Nephron progenitor cell (in vitro differentiated cells): Measurements from ENCODE around the gene OAF.
A peak's percentile ranks its signal among the peaks of the same experiment; 100 is the strongest.

Experiments used
- DNase-seq: peaks from one replicate; pipeline ENCODE4 v3.0.0; 2021
- H3K27ac Mint-ChIP-seq: 2 replicates; pipeline ENCODE4 v1.8.0; 2021; ENCODE audit warnings: mild to moderate bottlenecking, moderate library complexity, mixed read lengths
- H3K27me3 Mint-ChIP-seq: 2 replicates; pipeline ENCODE4 v1.8.0; 2021; ENCODE audit warnings: mild to moderate bottlenecking, low read depth, mixed read lengths; ENCODE audit not compliant: poor library complexity
- H3K36me3 Mint-ChIP-seq: 2 replicates; pipeline ENCODE4 v1.8.0; 2021; ENCODE audit warnings: low read depth, mixed read lengths
- H3K4me1 Mint-ChIP-seq: 2 replicates; pipeline ENCODE4 v1.8.0; 2021; ENCODE audit warnings: mixed read lengths
- H3K4me3 Mint-ChIP-seq: 2 replicates; pipeline ENCODE4 v1.8.0; 2021; ENCODE audit warnings: mild to moderate bottlenecking, moderate library complexity, mixed read lengths
- H3K9me3 Mint-ChIP-seq: 2 replicates; pipeline ENCODE4 v1.8.0; 2021; ENCODE audit warnings: mild to moderate bottlenecking, moderate library complexity, mixed read lengths
- TF ChIP-seq, protein P1 (sequence below): fragments of 200-600 bp; sonication (generic); IDR thresholded peaks from 2 replicates; pipeline ENCODE4 v1.5.0; 2021; ENCODE audit warnings: antibody characterized with exemption

Gene OAF

DNA sequence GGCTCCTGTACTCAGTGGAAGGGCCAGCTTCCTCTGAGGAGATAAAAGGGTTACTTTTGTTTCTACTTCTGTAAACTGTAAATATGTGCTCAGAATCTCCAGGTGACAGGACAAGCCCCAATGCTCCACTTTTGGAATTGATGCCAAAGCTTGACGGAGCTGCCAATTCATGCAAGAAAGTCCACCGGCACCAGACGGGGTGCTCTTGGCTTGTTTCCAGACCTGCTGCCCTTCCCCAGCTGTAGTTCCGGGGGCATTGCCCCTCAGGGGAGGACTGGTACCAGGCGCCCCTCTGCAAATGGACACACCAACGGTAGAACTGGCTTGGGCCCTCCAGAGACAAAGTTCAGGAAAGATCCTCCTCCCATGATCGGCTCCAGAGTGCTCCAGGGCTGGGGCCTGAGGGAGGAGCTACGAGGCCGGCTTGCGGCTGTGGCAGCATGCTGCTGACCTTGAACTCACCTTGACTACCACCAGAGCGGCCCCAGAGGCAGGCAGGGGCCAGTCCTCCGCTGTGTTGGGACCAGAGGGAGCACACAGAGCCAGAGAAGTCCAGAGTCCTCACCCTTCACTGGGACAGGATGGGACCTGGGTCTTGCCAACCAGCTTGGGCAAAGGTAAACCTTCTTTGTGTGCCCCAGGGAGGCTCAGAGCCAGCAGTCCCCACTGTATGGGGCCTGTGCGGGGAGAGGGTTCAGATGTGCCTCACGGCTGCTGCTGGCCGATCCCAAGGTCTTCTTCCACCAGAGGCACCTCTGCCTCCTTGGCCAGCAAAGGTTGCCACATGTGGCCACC lies 17.8 kb upstream of the OAF start:
- no peak overlapping the region for H3K4me3 Mint-ChIP-seq
- H3K9me3 Mint-ChIP-seq: peaks cover 10% of the 10 kb centered on the region
- TF ChIP-seq, protein P1, sequence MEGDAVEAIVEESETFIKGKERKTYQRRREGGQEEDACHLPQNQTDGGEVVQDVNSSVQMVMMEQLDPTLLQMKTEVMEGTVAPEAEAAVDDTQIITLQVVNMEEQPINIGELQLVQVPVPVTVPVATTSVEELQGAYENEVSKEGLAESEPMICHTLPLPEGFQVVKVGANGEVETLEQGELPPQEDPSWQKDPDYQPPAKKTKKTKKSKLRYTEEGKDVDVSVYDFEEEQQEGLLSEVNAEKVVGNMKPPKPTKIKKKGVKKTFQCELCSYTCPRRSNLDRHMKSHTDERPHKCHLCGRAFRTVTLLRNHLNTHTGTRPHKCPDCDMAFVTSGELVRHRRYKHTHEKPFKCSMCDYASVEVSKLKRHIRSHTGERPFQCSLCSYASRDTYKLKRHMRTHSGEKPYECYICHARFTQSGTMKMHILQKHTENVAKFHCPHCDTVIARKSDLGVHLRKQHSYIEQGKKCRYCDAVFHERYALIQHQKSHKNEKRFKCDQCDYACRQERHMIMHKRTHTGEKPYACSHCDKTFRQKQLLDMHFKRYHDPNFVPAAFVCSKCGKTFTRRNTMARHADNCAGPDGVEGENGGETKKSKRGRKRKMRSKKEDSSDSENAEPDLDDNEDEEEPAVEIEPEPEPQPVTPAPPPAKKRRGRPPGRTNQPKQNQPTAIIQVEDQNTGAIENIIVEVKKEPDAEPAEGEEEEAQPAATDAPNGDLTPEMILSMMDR: no peak
- no peaks in the 10 kb centered on the region for H3K36me3 Mint-ChIP-seq
- no peak for DNase-seq
- peaks cover 86% of the 10 kb centered on the region for H3K4me1 Mint-ChIP-seq
- H3K27ac Mint-ChIP-seq: no peak overlapping the region
- peaks cover 60% of the 10 kb centered on the region for H3K27me3 Mint-ChIP-seq

DNA sequence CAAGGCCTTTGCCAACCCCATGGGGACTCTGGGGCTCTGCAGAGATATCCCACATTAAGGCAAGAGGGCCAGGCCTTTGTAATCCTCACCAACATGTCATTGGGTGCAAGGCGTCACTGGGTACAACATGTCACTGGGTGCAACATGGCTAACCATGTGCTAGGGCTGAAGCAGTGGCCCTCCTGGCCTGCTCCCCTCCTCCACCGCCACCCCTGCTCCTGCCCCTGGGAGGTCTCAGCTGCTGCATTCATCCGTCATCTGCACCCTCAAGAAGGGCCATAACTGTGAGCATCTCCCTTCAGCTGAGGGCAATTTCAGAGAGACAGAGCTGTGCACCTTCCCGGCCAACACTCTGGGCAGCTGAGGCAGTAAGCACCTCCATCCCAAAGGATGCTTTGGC lies 16.7 kb upstream of the OAF start:
- Mint-ChIP-seq H3K4me3 (no peak overlapping the region), H3K27ac (no peak overlapping the region), H3K9me3 (peaks cover 5% of the 10 kb centered on the region), H3K4me1 (peaks cover 88% of the 10 kb centered on the region), H3K36me3 (no peaks in the 10 kb centered on the region), H3K27me3 (peaks cover 66% of the 10 kb centered on the region)
- TF ChIP-seq, protein P1: no peak
- DNase-seq: no peak

DNA sequence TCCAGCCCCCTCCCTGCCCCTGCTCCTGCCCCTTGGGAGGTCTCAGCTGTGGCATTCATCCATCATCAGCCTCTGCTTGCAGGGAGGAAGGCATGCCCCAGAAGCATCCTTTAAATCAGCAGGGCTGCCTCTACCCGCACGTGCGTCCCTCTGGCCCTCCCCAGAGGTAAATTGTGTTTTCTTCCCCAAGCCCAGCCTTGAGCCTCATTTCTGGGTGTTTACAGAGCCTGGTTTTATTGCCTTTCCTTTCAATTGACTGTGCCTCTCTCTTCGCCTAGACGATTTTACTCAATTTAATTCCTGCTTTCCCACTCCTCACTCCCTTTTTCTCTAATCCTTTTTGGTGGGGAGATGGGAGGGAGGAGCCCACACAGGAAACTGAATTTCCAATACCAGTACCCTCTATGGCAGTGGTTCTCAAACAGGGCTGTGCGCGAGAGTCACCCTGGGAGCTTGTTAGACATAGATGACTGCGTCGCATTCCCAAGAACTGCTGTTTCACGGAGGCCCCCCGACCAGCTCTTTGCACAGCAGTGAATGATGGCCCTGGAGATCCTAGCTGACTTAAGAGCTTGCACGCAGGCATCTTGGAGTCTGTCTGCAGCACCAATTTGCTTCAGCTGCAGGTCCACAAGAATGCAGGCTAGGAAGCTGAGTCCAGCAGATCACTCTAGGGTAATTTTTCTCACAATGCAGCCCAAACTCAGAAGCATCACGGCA lies 15.1 kb upstream of the OAF start:
- Mint-ChIP-seq H3K4me1 (peaks cover 96% of the 10 kb centered on the region), H3K9me3 (no peaks in the 10 kb centered on the region), H3K27me3 (peaks cover 67% of the 10 kb centered on the region), H3K36me3 (no peaks in the 10 kb centered on the region), H3K4me3 (peak overlapping the region; percentile 69), H3K27ac (peak overlapping the region; percentile 95)
- DNase-seq: peak; percentile 64
- TF ChIP-seq, protein P1: no peak

DNA sequence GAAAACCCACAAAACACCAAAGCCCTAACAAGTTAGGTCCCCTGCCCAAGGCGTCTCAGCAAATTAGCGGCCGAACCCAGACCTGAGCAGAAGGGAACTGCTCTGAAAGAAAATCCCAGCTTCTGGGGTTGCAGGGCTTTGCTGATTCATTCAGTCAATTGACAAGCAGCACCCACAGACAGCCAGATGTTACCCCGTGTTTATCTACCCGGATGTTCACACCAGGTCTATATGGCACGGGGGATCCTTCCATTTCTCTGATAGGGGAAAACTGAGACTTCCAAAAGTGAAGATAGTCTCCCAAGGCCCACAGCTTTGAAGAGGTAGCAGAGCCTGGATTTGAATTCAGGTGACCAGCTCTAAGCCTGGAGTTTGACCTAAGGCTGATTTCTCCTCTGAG lies 14.0 kb upstream of the OAF start:
- H3K36me3 Mint-ChIP-seq: no peaks in the 10 kb centered on the region
- peak overlapping the region; percentile 69 for H3K4me3 Mint-ChIP-seq
- TF ChIP-seq, protein P1: no peak
- peak overlapping the region; percentile 97 for H3K27ac Mint-ChIP-seq
- no peaks in the 10 kb centered on the region for H3K9me3 Mint-ChIP-seq
- peaks cover 63% of the 10 kb centered on the region for H3K27me3 Mint-ChIP-seq
- H3K4me1 Mint-ChIP-seq: peaks cover 96% of the 10 kb centered on the region
- DNase-seq: no peak

DNA sequence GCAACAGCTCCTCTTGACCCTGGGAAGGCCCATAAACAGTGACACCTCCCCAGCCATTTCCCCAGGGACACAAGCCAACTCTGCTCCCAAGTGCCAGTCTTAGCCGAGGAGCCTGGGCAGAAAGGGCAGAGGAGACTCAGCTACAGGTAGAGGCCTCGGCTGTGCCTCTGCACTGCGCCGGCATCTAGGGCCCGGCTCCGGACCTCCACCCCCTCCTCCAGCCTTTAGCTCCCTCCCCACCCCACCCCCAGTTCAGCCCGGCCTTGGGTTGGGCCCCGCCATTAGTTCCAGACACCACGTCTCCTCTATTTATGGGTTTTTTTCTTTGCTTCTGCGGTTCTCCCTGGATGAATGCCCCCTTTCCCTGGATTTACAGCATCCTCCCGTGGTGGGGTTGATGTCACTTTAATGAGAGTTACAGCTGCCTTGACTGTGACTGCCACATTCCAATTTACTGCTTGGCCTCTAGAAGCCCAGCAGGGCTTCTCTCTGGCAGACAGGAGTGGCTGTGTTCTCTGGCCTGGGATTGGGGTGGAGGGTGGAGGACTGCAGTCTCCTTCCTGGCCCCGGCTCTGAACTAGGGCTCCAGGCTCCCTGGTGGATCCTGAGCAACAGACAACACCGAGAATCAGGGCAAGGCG lies 13.5 kb upstream of the OAF start:
- peak overlapping the region; percentile 97 for H3K27ac Mint-ChIP-seq
- H3K36me3 Mint-ChIP-seq: no peaks in the 10 kb centered on the region
- H3K4me3 Mint-ChIP-seq: peak overlapping the region; percentile 47
- H3K4me1 Mint-ChIP-seq: peaks cover 96% of the 10 kb centered on the region
- TF ChIP-seq, protein P1: no peak
- DNase-seq: peak; percentile 67
- no peaks in the 10 kb centered on the region for H3K9me3 Mint-ChIP-seq
- H3K27me3 Mint-ChIP-seq: peaks cover 62% of the 10 kb centered on the region
